GM18861 (cell line): Measurements from ENCODE around the gene DNM1.
A peak's percentile ranks its signal among the peaks of the same experiment; 100 is the strongest.

ENCODE experiments used
- ATAC-seq: cut with Tn5 transposase; IDR thresholded peaks from one replicate; pipeline ENCODE4 v1.9.1; 2021; ENCODE audit not compliant: unreplicated experiment

The DNM1 gene

DNA sequence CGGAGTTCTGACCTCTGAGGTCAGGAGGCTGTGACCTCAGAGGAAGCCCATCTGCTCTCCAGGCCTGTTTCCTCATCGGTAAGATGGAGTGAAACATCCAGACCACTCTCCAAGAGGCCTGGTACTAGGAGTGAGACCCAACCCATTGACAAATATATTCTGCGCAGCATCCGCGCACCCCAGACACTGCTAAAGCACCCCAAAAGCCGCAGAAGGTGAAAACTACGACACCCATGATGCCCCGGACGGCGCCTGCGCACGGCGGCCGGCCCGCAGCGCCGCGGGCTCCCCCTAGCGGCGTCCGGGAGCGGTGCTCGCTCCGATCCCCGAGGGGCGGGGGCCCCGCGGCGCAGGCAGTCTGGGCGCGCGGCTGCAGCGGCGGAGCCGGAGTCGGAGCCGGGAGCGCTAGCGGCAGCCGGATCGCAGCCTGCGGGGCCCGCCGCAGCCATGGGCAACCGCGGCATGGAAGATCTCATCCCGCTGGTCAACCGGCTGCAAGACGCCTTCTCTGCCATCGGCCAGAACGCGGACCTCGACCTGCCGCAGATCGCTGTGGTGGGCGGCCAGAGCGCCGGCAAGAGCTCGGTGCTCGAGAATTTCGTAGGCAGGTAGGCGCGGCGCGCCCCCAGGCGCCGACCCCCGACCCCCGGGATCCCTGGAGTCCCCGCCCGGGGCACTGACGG, at the start of gene DNM1:
DNM1 (plus strand) TSS at position 356 of the 683 bp plus-strand sequence; CDS start at position 448, 92 bp downstream.
- no peak for ATAC-seq

GRCh38 chr9:128153947-128154695, 49.1 kb upstream of the DNM1 start:
- no peak for ATAC-seq

- no peak for ATAC-seq
These were observed 47.3 kb upstream of the DNM1 start for GRCh38 chr9:128155736-128156500.

DNA sequence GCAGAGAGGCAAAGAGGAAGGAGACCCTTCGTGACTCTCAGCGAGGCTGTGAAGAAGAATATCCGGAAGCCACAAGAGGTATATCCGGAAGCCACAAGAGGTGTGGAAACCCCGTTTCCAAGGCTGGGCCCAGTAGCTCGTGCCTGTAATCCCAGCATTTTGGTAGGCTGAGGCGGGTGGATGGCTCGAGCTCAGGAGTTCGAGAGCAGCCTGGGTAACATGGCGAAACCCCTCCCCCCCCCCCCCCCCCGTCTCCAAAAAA, 43.7 kb upstream of the DNM1 start:
- ATAC-seq = no peak

GRCh38 chr9:128159784-128160602, 43.2 kb upstream of the DNM1 start, which contains the start of gene BBLN:
Gene BBLN, plus strand, starts transcription at chr9:128160265. Its CDS starts 143 bp downstream, at chr9:128160408.
- peak; percentile 55 for ATAC-seq

DNA sequence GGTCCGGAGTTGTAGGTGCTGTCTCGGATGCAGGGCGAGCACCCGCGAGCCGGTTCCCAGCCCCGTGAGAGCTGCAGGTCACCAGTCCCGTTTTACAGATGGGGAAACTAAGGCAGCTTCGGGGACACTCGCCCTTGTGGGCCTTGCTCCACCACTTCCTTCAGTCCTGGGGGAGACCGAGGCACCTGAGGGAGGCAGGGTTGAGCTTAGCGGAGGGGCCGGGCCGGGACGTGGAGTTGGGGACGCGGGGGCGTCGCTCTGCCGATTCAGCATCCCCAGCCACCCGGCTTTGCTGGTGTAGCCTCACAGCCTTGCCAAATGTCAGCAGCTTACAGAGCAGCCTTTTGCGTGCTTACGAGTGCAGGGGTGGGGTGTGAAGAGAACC, 42.6 kb upstream of the DNM1 start:
- ATAC-seq = peak; percentile 8

- ATAC-seq = no peak
These were observed 41.8 kb upstream of the DNM1 start for GRCh38 chr9:128161215-128161902.

DNA sequence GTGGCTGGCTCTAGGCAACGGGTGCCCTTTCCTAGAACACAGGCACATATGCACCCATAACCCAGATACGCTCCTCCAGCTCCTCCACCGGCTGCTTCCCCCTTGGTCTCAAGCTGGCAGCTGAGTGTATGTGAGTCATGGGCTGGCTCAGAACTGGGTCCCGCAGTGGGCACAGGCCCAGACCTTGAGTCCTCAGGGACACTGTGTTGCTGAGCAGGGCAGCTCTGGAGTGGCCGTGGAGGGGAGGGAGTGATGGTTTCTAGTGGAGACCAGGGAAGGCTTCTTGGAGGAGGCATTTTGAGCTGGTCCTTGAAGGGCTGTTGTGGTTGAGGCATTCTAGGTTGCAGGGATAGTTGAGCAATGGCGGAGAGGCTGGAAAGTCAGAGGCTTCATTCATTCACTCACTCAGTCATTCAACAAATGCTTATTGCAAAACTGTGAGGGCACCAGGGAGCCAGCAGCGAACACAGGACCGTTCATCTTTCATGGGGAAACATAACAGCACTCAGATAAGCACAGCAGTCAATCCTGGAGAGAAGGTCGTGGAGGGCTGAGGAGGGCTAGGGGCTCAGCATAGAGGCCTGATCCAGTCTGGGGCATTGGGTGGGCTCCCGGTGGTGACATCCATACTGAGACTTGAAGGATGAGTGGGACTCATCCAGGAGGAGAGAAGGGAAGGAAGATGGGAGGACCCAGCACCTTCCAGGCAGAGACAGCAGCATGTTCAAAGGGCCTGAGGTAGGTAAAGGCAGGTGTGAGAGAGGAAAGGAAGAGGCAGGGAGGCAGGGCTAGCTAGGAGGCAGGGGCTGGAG, 40.8 kb upstream of the DNM1 start:
- ATAC-seq = no peak

DNA sequence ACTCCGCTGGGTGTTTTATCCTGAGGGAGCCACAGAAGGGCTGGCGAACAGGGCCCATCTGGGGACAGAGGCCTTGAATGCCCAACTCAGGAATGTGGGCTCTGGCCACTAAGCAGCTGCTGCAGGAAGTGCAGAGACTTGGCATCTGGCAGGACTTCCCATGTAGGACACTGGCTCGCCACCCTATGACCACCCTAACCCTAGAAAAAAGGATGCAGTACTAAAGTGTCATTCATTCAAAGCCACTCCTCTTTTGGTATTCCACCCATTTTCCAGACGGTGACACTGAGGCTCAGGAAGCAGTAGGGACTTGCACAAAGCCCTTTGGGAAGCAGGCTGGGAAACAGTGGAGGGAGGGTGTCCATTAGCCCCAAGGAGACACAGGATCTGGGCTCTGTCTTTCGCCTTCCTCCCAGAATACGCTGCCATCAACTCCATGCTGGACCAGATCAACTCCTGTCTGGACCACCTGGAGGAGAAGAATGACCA, 40.1 kb upstream of the DNM1 start:
- no peak for ATAC-seq

DNA sequence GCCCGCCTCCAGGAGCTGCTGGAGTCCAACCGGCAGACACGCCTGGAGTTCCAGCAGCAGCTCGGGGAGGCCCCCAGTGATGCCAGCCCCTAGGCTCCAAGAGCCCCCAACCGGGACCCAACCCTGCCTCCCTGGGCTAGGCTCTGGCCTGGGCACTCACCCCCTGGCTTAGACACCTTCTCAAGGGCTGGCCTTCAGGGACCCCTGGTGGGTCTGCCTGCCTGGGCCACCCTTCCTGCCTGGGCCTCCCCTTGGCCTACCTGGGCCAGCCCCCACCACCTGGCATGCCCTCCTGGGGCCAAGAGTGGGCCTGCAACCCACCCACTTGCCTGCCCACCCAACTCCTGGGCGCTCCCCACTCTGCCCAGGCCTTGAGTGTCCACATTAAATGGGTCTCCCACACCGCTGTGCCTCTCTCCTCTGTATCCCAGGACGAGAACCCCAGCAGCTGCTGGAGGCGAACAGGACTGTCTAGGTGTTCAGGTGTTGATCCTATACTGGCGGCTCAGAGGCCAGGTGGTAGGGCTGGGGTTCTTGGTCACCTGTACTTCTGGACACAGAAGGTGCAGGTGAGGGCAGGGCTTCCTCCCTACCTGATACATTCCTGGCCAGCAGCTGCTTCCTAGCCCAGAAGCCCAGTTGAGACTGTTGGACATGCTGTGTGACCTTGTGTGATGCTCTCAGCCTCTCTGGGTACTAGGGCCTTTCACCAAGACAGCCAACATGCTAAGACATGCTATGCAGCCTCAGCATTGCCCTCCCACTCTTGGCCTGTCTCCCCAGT, 39.5 kb upstream of the DNM1 start:
- ATAC-seq = no peak

GRCh38 chr9:128164307-128164885, 38.8 kb upstream of the DNM1 start:
- no peak for ATAC-seq

DNA sequence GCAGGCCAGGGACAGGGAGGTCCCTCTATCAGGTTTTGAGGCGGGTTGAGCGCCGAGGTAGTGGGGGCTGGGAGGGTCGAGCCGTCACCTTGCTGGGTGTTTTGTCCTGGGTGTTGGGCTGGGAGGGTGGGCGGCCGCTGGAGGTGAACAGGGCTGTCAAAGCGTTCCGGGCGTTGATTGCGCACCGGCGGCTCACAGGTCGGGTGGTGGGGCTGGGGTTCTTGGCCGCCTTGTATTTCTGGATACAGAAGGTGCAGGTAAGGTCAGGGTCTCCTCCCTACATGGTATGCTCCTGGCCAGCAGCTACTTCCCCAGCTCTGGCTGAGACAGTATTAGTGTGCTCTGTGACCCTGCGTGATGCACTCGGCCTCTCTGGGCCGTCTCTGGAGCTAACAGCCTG, 37.0 kb upstream of the DNM1 start:
- no peak for ATAC-seq

DNA sequence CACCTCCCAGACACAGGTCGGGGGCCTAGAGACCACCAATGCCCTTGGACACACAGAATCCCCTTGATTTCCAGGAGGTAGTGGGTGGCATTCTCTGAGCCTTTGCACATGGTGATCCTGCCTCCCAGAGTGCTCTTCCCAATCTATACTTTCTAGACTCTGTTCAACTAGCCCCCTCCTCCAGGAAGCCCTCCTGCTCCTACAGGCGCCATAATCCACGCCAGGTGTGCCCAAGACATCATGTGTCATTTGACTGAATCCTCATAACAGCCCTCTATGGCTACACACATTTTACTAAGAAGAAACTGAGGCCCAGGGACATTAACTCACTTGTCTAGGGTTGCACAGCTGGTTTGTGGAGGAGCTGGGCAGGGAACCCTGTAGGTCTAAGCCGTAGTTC, 36.0 kb upstream of the DNM1 start:
- no peak for ATAC-seq

DNA sequence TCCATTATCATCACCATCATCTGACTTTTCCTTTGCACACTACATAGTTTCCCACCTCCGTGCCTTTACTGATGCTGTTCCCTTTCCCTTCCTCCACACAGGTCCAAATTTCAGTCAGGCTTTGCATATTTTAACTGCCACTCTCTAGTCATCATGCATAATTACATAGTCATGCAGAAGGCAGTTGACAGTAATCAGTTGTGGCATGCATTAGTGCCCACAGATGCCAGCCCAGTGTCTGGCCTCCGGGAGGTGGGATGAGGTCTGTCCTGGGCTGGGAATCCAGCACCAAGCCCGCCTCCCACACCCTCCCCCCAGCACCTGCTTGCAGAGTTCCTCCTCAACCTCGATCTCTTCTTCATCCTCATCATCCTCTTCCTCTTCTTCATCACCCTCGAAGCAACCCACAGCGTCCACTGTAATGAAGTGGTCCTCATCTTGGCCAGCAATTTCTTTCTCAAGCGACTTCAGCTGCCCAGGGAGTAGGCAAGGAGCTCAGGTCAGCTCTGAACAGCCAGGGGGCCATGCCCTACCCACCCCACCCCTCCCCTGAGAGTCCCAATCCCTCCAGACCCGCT, 34.4 kb upstream of the DNM1 start:
- no peak for ATAC-seq

DNA sequence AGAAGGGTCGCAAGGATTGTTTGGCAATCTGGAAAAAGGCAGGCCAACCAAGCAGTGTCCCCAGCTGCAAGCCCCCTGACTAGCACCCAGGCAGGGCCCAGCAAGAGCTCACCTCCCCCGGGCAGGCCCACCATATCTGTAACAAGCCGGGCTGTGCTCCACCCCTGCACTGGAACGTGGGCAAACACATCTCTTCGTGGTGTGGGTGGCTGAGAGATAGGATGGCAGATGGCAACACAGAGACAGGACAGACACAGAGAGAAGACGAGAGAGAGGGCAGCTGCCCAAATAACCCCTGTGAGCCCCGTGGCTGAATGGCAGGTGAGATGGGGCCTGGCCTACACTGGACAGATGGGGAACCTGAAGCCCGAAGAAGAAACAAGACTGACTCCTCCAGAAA, 33.7 kb upstream of the DNM1 start:
- ATAC-seq = no peak

GRCh38 chr9:128169925-128170324, 33.3 kb upstream of the DNM1 start:
- no peak for ATAC-seq

DNA sequence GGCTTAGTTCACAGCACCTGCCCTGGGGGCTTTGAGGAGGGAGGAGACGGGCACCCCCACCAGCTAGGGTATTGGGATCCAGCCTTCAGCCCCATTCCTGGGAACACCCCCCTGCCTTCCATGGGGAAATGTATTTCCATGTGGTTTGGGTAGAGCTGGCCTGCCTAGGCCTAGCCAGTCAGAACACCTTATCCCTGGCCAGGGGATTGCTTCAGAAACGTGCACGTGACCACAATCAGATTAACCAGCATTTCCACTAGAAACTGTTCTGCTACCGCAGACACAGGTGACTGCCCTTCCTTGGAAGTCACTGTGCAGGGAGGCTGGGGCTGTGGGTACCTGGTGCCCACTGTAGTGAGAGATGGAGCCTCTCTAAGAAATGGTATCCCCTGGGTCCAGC, 29.1 kb upstream of the DNM1 start:
- no peak for ATAC-seq

DNA sequence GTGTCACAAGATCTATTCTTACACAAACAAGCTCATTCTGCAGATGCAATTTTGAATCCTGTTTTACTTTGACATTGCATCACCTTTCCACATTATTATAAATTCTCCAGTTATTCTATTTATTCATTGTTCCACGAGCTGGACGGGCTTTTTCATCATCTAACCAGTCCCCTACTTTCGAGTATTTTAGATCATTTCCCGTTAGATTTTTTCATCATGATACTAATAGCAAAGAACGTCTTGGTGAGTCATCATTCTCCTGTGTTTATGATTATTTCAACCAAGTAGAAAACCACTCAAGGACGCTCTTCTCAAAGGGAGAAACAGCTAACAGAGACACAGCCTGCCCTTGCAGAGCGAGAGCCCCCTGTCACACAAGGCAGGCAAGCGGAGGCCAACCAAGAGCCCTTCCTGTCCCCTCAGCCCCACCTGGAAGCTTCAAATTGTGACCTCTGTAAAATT, 28.0 kb upstream of the DNM1 start:
- ATAC-seq = no peak
